Vein endothelial cell (primary cell): Measurements from ENCODE around the gene DAPK2. TPM values are rescaled to one million over a fixed set of nuclear protein-coding genes. Genes with fewer than 3 reads are reported as not detected.

ENCODE experiments used
- small RNA-seq: library from RNA; depleted of rRNA; stranded (forward); fragments of <200 nt; gene quantifications from one replicate; pipeline ENCODE3, GENCODE V24; 2012
- total RNA-seq: library from RNA; depleted of rRNA; stranded (reverse); fragments of >200 nt; gene quantifications from 2 replicates; pipeline ENCODE4 v1.2.3, GENCODE V29; 2012

The DAPK2 gene
- 9.1 and 13.5 TPM in 2 replicates for total RNA-seq

DNA sequence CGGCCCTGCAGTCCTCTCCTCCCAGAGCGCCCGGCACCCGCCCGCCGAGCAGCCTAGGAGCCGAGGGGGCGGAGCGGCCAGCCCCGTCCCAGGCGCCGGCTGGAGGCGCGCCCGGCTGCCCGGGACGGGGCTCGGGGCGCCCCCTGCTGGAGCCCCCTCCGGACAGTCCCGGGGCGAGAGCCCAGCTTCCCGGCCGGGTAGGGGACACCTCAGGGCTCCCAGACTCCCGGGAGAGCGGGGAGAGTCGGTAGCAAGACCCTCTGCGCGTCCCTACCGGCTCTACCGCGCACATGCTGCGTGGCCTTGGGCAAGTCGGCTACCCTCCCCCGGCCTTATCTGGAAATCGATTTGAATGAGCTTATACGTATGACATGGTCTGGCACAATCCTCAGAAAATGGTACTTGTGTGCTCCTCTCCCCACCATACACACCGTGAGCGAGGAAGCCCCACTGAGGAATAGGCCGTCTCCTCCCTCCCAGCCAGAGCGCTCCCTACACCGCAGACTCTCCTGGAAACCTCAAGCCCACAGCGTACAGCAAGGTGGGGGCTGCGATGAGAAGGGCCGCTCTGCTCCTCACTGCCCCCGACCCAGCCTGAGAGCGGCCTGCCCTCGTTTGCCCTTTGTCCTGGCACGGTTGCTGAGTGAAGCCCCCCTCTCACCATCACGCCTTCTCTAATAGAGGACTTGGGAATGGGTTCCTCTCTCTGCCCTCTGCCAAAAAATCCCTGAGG is at the start of gene DAPK2:
TSS of gene DAPK2 (minus strand) at position 65 of the 733 bp plus-strand sequence. CDS start 6,224 bp downstream, outside the sequence.

DNA sequence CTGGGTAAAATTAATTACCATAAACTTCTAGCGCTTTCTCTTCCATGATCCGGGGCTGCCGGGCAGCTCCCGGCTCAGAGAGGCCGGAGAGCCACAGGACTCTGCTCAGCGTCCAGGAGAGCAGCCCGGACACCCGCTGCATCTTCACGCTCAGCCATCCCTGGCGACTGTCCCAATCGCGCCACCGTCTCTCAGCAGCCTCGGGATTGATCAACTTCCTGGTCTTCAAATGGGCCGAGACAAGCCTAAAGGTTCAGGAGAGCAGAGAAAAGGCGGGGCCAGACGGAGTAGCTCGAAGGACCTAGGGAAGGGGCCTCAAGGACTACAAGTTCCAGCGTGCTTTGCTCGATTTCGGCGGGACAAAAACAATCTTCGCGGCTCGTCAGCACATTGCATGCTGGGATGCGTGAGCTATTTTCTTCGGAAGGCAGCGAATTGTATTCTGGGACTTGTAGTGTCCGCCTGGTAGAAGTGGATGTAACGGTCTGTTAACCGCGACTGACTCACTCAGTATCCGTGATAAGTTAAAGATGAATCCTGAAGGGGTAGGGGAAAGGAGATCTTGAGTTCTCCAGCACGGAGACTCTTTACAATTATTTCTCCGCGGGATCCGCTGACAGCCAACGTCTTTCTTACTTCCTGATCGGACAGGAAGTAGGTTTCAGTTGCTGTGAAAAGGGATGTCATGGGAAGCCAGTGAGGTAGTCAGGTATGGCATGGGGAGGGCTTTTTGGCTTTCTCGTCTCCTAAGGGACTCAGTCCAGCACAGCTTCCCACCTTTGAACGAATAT is 47.5 kb upstream of the DAPK2 start, which contains the start of gene CIAO2A:
TSS of gene CIAO2A (minus strand) at position 212 of the 791 bp plus-strand sequence. CDS start at position 142, 70 bp downstream.

Small RNA genes within 50 kb of the gene (small RNA-seq; reads per million reads assigned to genes)
- gene AC015914.2 (not detected), gene MIR422A (not detected)

Other genes with a start within 250 kb of the DAPK2 start
- 177 and 205 TPM in 2 replicates for gene HERC1, start 212.5 kb downstream of the DAPK2 start, total RNA-seq
- gene CIAO2A, start 47.4 kb upstream of the DAPK2 start, total RNA-seq, result 42.5 and 44.7 TPM in 2 replicates
- gene SNX1, start 49.5 kb upstream of the DAPK2 start, total RNA-seq, result 45.1 and 48.3 TPM in 2 replicates
- under 0.01 and 0.57 TPM in 2 replicates for gene SNX22, start 105.2 kb upstream of the DAPK2 start, total RNA-seq
- gene PPIB, start 116.5 kb upstream of the DAPK2 start, total RNA-seq, result 727 and 770 TPM in 2 replicates